Gastrocnemius medialis (tissue), 4 donors: Measurements from ENCODE around the gene ALB. TPM values are rescaled to one million over a fixed set of nuclear protein-coding genes. Genes with fewer than 3 reads are reported as not detected.

Experiments
- ATAC-seq, 2 donors: fragments of 150-250 bp; one replicate each; pipeline ENCODE4 v1.9.1; 2016
- DNase-seq, 2 donors: peaks; one replicate each; pipeline ENCODE4 v3.0.0-alpha.2; 2019
- H3K27ac ChIP-seq, 4 donors: fragments of 200-600 bp; sonication (generic); 1 replicate in 1 of 4; 2 replicates in 3 of 4; pipeline ENCODE4 v1.5.1; 2016 to 2018; ENCODE audit warnings: mild to moderate bottlenecking in 2 of 4, moderate library complexity in 1 of 4
- H3K27me3 ChIP-seq, 3 donors: fragments of 200-600 bp; sonication (generic) in 2 of 3; 1 replicate in 1 of 3; 2 replicates in 2 of 3; pipeline versions ENCODE4 v1.5.1 to v1.6.0; 2016 to 2019; ENCODE audit warnings: mild to moderate bottlenecking in 1 of 3, moderate library complexity in 1 of 3
- H3K36me3 ChIP-seq, 2 donors: fragments of 200-600 bp; sonication (generic) in 1 of 2; one replicate each; pipeline ENCODE4 v1.5.1; 2017 to 2018
- H3K4me1 ChIP-seq, 2 donors: fragments of 200-600 bp; sonication (generic) in 1 of 2; one replicate each; pipeline ENCODE4 v1.5.1; 2016 to 2017; ENCODE audit warnings: mild to moderate bottlenecking in 2 of 2
- H3K4me3 ChIP-seq, 4 donors: fragments of 200-600 bp; sonication (generic) in 3 of 4; 1 replicate in 1 of 4; 2 replicates in 3 of 4; pipeline ENCODE4 v1.5.1; 2016 to 2019; ENCODE audit warnings: mild to moderate bottlenecking in 2 of 4
- H3K9me3 ChIP-seq, 3 donors: fragments of 200-600 bp; sonication (generic) in 2 of 3; 1 replicate in 1 of 3; 2 replicates in 2 of 3; pipeline ENCODE4 v1.5.1; 2016 to 2019
- POLR2A ChIP-seq, 2 donors: fragments of 450-650 bp; IDR thresholded peaks; one replicate each; pipeline ENCODE4 v1.6.1; 2017; ENCODE audit warnings: antibody characterized with exemption in 2 of 2, mild to moderate bottlenecking in 2 of 2, moderate library complexity in 2 of 2
- in situ Hi-C, 4 donors: fragments of 200-750 bp; cut with MboI; loops; one replicate each; pipeline versions ENCODE4 v1.15.0 to v1.8.0; 2017; ENCODE audit warnings: low sequenced_read_pairs in 4 of 4
- intact Hi-C: fragments of 100-400 bp; cut with DNase I; formaldehyde crosslinking; loops from one replicate; pipeline ENCODE4 v1.15.1; 2023; ENCODE audit warnings: low total_unique reads
- total RNA-seq, 4 donors: library from RNA; depleted of rRNA; stranded (reverse); fragments of >200 nt; gene quantifications; one replicate each; pipeline versions ENCODE4 v1.1.0 to v1.2.3, GENCODE V29; 2016
- TF ChIP-seq, protein P1 (sequence below), 5 experiments: fragments of 450-650 bp in 3 of 5; fragments of 200-600 bp in 2 of 5; sonication (generic) in 2 of 5; IDR thresholded peaks in 4 of 5; conservative IDR thresholded peaks in 1 of 5; 1 replicate in 4 of 5; 2 replicates in 1 of 5; pipeline ENCODE4 v1.5.1; 2016 to 2019; ENCODE audit warnings: antibody characterized with exemption in 5 of 5, mild to moderate bottlenecking in 3 of 5, moderate library complexity in 3 of 5

ALB gene
- total RNA-seq, 4 donors from 2014 or later, result 67.3 to 166 TPM; not detected in 2

DNA sequence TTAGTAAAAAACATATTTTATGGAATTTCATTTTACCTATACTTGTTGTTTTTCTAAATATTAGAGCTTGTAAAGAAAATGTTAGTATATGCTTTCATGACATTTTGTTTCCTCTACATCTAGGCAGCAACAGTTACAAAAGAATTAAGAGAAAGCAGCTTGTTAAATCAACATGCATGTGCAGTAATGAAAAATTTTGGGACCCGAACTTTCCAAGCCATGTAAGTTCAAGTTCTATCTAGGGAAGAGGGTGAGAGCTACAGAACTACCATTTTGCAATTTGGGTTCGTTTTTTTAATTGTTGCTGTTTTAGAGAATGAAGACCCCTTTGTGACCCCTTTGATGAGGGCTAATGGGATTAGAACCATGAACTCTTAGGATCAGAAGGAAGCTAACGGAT is 39.1 kb downstream of the ALB start:
- in situ Hi-C loops, result no loop called here
- Histone ChIP-seq H3K4me3 (no peak overlapping the region), H3K4me1 (no peaks in the 10 kb centered on the region), H3K9me3 (no peaks in the 10 kb centered on the region), H3K36me3 (no peaks in the 10 kb centered on the region), H3K27ac (no peak overlapping the region), H3K27me3 (no peaks in the 10 kb centered on the region)
- TF ChIP-seq, protein P1, sequence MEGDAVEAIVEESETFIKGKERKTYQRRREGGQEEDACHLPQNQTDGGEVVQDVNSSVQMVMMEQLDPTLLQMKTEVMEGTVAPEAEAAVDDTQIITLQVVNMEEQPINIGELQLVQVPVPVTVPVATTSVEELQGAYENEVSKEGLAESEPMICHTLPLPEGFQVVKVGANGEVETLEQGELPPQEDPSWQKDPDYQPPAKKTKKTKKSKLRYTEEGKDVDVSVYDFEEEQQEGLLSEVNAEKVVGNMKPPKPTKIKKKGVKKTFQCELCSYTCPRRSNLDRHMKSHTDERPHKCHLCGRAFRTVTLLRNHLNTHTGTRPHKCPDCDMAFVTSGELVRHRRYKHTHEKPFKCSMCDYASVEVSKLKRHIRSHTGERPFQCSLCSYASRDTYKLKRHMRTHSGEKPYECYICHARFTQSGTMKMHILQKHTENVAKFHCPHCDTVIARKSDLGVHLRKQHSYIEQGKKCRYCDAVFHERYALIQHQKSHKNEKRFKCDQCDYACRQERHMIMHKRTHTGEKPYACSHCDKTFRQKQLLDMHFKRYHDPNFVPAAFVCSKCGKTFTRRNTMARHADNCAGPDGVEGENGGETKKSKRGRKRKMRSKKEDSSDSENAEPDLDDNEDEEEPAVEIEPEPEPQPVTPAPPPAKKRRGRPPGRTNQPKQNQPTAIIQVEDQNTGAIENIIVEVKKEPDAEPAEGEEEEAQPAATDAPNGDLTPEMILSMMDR (IDR thresholded peaks at IDR 0.05 in 4 of 5, conservative IDR thresholded peaks at IDR 0.05 in 1 of 5), result no peak
- TF ChIP-seq POLR2A (IDR thresholded peaks at IDR 0.05), result no peak
- intact Hi-C loops, result no loop called here
- ATAC-seq (no peak), DNase-seq (no peak)

DNA sequence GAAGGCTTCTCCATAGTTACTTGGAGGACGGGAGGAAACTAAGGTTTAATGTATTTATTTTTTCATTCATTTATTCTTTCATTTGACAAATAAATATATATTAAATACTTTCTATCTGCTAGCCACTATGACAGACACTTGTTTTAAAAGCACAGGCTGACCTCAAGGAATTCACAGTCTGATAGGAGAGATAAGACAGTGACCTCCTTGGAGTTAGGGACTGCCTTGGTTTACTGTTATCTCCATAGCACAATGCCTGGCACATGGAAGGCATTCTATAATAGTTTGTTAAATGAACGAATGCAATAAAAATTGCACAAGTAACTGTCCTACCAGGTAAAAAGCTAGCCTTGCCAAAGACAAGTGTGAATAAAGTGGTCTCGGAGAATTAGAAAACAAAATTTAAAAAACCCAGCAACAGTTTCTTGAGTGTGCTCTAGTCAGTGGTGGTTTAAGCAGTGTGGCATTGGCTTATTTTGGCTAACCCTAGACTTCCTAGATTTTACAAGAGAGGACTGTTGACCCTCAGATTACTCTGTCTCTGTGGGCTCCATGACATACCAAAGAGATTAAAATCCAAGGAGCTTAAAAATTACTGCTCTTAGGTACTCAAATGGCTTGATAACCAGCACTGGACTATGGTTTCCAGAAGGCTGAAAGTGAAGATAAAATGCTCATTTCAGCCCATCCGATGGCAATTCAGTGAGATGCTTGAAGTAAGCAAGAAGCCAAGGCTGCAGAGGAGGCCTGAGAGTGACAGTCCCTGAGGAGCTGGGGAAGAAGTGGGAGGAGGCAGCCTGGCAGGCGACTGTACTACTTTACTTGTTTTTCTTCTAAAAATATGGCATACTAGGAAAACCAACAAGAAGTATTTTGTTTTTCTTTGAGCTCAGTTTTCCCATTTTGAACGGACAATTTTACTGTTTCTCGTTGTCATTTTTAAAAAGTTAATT is 41.6 kb downstream of the ALB start:
- intact Hi-C loops, result no loop called here
- H3K4me3 ChIP-seq, result no peak overlapping the region
- H3K9me3 ChIP-seq, result no peaks in the 10 kb centered on the region
- TF ChIP-seq, protein P1 (IDR thresholded peaks at IDR 0.05 in 4 of 5, conservative IDR thresholded peaks at IDR 0.05 in 1 of 5), result no peak
- TF ChIP-seq POLR2A (IDR thresholded peaks at IDR 0.05), result no peak
- DNase-seq, result no peak
- no peaks in the 10 kb centered on the region for H3K27me3 ChIP-seq
- H3K36me3 ChIP-seq, result no peaks in the 10 kb centered on the region
- ATAC-seq, result no peak
- no peaks in the 10 kb centered on the region for H3K4me1 ChIP-seq
- in situ Hi-C loops, result no loop called here
- no peak overlapping the region for H3K27ac ChIP-seq

DNA sequence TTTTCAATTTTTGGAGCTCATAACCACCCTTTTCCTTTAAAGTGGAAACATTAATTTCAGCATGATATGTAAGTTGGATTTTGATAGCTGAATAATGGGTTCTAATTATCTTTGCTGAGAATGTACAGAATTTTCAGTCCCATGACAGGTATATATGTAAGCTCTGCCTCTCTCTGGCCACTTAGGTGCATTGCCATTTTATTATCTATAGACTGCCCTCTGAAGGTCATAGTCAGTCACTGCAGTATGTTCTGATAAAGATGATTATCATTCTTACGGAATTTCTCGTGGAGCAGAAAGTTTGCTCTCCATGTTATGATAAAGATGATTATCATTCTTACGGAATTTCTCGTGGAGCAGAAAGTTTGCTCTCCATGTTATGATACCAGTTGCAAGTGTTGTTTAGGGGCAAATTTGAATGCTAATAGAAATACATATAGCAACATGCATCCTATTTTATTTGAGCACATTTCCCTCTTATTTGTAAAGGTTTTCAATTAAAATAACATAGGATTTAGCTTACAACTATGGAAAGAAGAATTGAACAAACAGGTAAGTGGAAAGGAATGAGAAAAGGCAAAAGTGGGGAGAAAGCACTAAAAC is 42.4 kb downstream of the ALB start:
- intact Hi-C loops (no loop called here), in situ Hi-C loops (no loop called here)
- ATAC-seq (no peak), DNase-seq (no peak)
- no peaks in the 10 kb centered on the region for H3K36me3 ChIP-seq
- no peaks in the 10 kb centered on the region for H3K9me3 ChIP-seq
- no peak overlapping the region for H3K27ac ChIP-seq
- no peaks in the 10 kb centered on the region for H3K4me1 ChIP-seq
- no peak for TF ChIP-seq POLR2A (IDR thresholded peaks at IDR 0.05)
- TF ChIP-seq, protein P1 (IDR thresholded peaks at IDR 0.05 in 4 of 5, conservative IDR thresholded peaks at IDR 0.05 in 1 of 5), result peak in 4 of 5 experiments; percentile 8 to 46 (median 20)
- H3K27me3 ChIP-seq, result no peaks in the 10 kb centered on the region
- no peak overlapping the region for H3K4me3 ChIP-seq

DNA sequence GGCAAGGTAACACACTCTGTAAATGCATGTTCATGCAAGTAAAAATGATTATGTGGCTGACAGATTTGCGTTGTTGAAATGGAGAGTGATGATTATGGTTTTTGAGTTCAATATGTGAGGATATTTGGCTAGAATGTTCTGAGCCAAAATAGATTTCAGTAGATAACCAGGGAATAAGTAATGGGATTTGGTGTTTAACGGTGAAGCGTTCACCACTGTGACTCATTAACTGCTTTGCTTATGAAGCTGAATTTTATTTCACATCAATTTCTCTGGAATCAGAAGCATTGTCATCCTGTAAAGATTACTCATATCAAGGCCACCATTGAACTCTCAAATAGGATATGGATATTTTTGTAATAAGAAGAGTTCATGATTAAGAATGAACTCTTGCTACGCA is 43.6 kb downstream of the ALB start:
- Histone ChIP-seq H3K36me3 (no peaks in the 10 kb centered on the region), H3K4me1 (no peaks in the 10 kb centered on the region), H3K9me3 (no peaks in the 10 kb centered on the region), H3K27me3 (no peaks in the 10 kb centered on the region), H3K4me3 (no peak overlapping the region), H3K27ac (no peak overlapping the region)
- in situ Hi-C loops, result no loop called here
- intact Hi-C loops, result no loop called here
- DNase-seq (no peak), ATAC-seq (no peak)
- no peak for TF ChIP-seq POLR2A (IDR thresholded peaks at IDR 0.05)
- TF ChIP-seq, protein P1 (IDR thresholded peaks at IDR 0.05 in 4 of 5, conservative IDR thresholded peaks at IDR 0.05 in 1 of 5), result no peak
